Prostate gland (tissue), 2 donors: ENCODE measurements around the gene TTBK2. TPM values are rescaled to one million over a fixed set of nuclear protein-coding genes. Genes with fewer than 3 reads are reported as not detected.
A peak's percentile ranks its signal among the peaks of the same experiment; 100 is the strongest.
"Not testable (repeated sequence)": the region's sequence is repeated elsewhere in the genome, so short reads cannot be mapped to it uniquely, and the experiment has no call there.

Source experiments
- DNase-seq: peaks from one replicate; pipeline ENCODE4 v3.0.0-alpha.2; 2019; ENCODE audit warnings: low spot score
- H3K27ac ChIP-seq, 2 donors: fragments of 200-600 bp; sonication (generic); 2 replicates each; pipeline ENCODE4 v1.5.1; 2017 to 2019
- H3K27me3 ChIP-seq: fragments of 200-600 bp; sonication (generic); replicated peaks from 2 replicates; pipeline ENCODE4 v1.5.1; 2019; ENCODE audit not compliant: insufficient read depth
- H3K36me3 ChIP-seq, 2 donors: fragments of 200-600 bp; sonication (generic); 1 replicate in 1 of 2; 2 replicates in 1 of 2; pipeline versions ENCODE4 v1.5.1 to v1.8.1; 2017 to 2019
- H3K4me1 ChIP-seq: fragments of 200-600 bp; sonication (generic); replicated peaks from 2 replicates; pipeline ENCODE4 v1.5.1; 2019
- H3K4me3 ChIP-seq, 2 donors: fragments of 200-600 bp; sonication (generic); 2 replicates each; pipeline ENCODE4 v1.5.1; 2017 to 2019
- H3K9me3 ChIP-seq: fragments of 200-600 bp; sonication (generic); 2 replicates; pipeline ENCODE4 v1.5.1; 2017
- POLR2A ChIP-seq: fragments of 450-650 bp; IDR thresholded peaks from one replicate; pipeline ENCODE4 v1.6.1; 2016; ENCODE audit warnings: antibody characterized with exemption, mild to moderate bottlenecking
- POLR2AphosphoS5 ChIP-seq: sonication (generic); formaldehyde crosslinking; IDR thresholded peaks from one replicate; pipeline ENCODE4 v1.6.1; 2017; ENCODE audit warnings: antibody characterized with exemption
- WGBS: methylation state at CpG from one replicate; pipeline ENCODE4 v1.1.5; 2018; 5-methylcytosine and 5-hydroxymethylcytosine counted together
- intact Hi-C: fragments of 100-400 bp; cut with DNase I; formaldehyde crosslinking; loops from one replicate; pipeline ENCODE4 v1.14.2; 2022
- total RNA-seq, 2 donors: library from RNA; depleted of rRNA; stranded (reverse); fragments of >200 nt; gene quantifications; one replicate each; pipeline ENCODE4 v1.1.0, GENCODE V29; 2016
- TF ChIP-seq, protein P1 (sequence below), 4 experiments: fragments of 200-600 bp in 2 of 4; fragments of 450-650 bp in 2 of 4; sonication (generic) in 2 of 4; IDR thresholded peaks; 1 replicate in 3 of 4; 2 replicates in 1 of 4; pipeline ENCODE4 v1.5.1; 2016 to 2019; ENCODE audit warnings: antibody characterized with exemption in 4 of 4, mild to moderate bottlenecking in 2 of 4, moderate library complexity in 2 of 4

Gene TTBK2
- total RNA-seq, 2 donors from 2014 or later: 20.4 to 30.3 TPM

DNA sequence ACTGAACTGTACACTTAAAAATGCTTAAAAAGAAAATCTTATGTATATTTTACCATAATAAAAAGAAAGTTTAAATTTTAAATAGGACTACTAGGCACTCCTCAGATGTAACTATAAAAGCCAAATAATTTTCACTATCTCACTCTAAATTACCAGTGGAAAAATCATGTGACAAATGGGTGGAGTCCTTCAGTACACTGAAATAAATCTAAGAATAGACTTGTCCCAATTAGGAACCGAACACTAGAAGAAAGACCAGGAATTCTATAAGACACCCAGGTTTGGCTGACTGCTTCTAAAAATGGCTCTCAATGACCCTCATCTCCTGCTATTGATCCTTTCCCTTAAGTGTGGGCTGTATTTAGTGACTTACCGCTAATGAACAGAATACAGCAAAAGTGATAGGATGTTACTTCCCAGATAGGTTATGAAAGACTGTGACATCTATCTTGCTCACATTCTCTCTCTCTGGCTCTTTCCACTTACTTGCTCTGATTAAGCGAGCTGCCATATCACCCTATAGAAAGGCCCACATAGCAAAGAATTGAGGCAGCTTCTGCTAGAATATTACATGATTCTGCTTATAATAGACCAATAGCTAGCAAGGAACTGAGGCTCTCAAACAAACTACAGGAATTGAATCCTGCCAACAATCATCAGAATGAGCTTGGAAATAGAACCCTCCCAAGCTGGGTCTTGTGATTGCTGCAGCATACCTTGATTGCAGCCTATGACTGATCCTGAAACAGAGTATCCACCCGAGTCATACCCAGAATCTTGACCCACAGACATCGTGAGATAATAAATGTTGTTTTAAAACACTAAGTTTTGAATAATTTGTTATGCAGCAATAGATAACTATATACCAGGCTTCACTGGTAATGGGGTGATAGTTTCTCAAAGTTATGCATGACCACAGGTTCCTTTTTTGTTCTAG lies 16.9 kb downstream of the TTBK2 start:
- no peak for DNase-seq
- 84% methylated on average over 5 of the region's 5 CpGs for WGBS
- no peak overlapping the region for H3K4me3 ChIP-seq

DNA sequence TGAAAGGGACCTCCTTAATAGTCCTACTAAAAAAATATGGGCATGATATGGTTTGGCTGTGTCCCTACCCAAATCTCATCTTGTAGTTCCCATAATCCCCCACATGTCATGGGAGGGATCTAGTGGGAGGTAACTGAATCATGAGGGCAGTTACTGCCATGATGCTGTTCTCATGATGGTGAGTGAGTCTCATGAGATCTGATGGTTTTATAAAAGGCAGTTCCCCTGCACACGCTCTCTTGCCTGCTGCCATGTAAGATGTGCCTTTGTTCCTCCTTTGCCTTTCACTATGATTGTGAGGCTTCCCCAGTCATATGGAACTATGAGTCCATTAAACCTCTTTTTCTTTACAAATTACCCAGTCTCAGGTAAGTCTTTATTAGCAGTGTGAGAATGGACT lies 26.7 kb downstream of the TTBK2 start:
- WGBS: 100% methylated on average over 1 of the region's 1 CpG
- intact Hi-C loops: not testable (repeated sequence)

More for the DNA sequence above, 16.9 kb downstream of the TTBK2 start:
- Histone ChIP-seq H3K27me3 (no peaks in the 10 kb centered on the region), H3K36me3 (no peaks in the 10 kb centered on the region), H3K4me1 (no peaks in the 10 kb centered on the region), H3K27ac (no peak overlapping the region), H3K9me3 (no peaks in the 10 kb centered on the region)
- intact Hi-C loops: no loop called here
- no peak for TF ChIP-seq POLR2AphosphoS5
- TF ChIP-seq, protein P1, sequence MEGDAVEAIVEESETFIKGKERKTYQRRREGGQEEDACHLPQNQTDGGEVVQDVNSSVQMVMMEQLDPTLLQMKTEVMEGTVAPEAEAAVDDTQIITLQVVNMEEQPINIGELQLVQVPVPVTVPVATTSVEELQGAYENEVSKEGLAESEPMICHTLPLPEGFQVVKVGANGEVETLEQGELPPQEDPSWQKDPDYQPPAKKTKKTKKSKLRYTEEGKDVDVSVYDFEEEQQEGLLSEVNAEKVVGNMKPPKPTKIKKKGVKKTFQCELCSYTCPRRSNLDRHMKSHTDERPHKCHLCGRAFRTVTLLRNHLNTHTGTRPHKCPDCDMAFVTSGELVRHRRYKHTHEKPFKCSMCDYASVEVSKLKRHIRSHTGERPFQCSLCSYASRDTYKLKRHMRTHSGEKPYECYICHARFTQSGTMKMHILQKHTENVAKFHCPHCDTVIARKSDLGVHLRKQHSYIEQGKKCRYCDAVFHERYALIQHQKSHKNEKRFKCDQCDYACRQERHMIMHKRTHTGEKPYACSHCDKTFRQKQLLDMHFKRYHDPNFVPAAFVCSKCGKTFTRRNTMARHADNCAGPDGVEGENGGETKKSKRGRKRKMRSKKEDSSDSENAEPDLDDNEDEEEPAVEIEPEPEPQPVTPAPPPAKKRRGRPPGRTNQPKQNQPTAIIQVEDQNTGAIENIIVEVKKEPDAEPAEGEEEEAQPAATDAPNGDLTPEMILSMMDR (IDR thresholded peaks at IDR 0.05): no peak
- no peak for TF ChIP-seq POLR2A

GRCh38 chr15:42891569-42891968 lies 29.0 kb downstream of the TTBK2 start:
- no peak overlapping the region for H3K4me3 ChIP-seq
- WGBS: 89% methylated on average over 3 of the region's 3 CpGs

More for the DNA sequence above, 26.7 kb downstream of the TTBK2 start:
- not testable (repeated sequence) for H3K27me3 ChIP-seq, DNase-seq, H3K27ac ChIP-seq, H3K9me3 ChIP-seq, H3K4me1 ChIP-seq, H3K4me3 ChIP-seq, H3K36me3 ChIP-seq

GRCh38 chr15:42890161-42890913 lies 30.2 kb downstream of the TTBK2 start:
- Histone ChIP-seq H3K4me1 (peaks cover 3% of the 10 kb centered on the region), H3K27me3 (no peaks in the 10 kb centered on the region), H3K4me3 (no peak overlapping the region), H3K9me3 (no peaks in the 10 kb centered on the region), H3K27ac (no peak overlapping the region), H3K36me3 (no peaks in the 10 kb centered on the region)
- WGBS: 82% methylated on average over 2 of the region's 2 CpGs
- TF ChIP-seq POLR2A: no peak
- no peak for TF ChIP-seq POLR2AphosphoS5
- TF ChIP-seq, protein P1 (IDR thresholded peaks at IDR 0.05): no peak
- intact Hi-C loops: no loop called here
- DNase-seq: no peak

More at GRCh38 chr15:42891569-42891968, 29.0 kb downstream of the TTBK2 start:
- TF ChIP-seq POLR2AphosphoS5 (no peak), POLR2A (no peak)
- TF ChIP-seq, protein P1 (IDR thresholded peaks at IDR 0.05): no peak
- no peak for DNase-seq
- Histone ChIP-seq H3K27ac (no peak overlapping the region), H3K36me3 (no peaks in the 10 kb centered on the region), H3K4me1 (peaks cover 3% of the 10 kb centered on the region), H3K9me3 (no peaks in the 10 kb centered on the region), H3K27me3 (no peaks in the 10 kb centered on the region)
- intact Hi-C loops: no loop called here

DNA sequence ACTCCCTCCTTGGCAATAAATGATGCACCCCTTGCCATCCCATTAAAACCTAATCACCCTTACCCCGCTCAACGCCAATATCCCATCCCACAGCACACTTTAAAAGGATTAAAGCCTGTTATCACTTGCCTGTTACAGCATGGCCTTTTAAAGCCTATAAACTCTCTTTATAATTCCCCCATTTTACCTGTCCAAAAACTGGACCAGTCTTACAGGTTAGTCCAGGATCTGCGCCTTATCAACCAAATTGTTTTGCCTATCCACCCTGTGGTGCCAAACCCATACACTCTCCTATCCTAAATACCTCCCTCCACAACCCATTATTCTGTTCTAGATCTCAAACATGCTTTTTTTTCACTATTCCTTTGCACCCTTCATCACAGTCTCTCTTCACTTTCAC lies 33.2 kb downstream of the TTBK2 start:
- H3K4me3 ChIP-seq, H3K27me3 ChIP-seq, H3K9me3 ChIP-seq, H3K36me3 ChIP-seq, H3K4me1 ChIP-seq, intact Hi-C loops: not testable (repeated sequence)
- H3K27ac ChIP-seq: peak overlapping the region; percentile 25 to 46
- 46% methylated on average over 3 of the region's 3 CpGs for WGBS
- DNase-seq: peak; percentile 27
- TF ChIP-seq POLR2AphosphoS5: peak; percentile 65
